ENCODE measurements around the gene C7orf25. TPM values are rescaled to one million over a fixed set of nuclear protein-coding genes. Genes with fewer than 3 reads are reported as not detected.

C7orf25 gene
- polyA plus RNA-seq (2011; rRNA removed) (3.7 and 4.2 TPM in 2 replicates), polyA plus RNA-seq (2017; fragmentation: RNase III; extraction: RNeasy Plus Mini Kit Qiagen cat#74134 plus additional on column Dnase treatment) (3.0 to 3.8 TPM (median 3.0 TPM) in 3 replicates), polyA minus RNA-seq (2011; rRNA and poly(A)+ RNA removed) (1.2 and 1.7 TPM in 2 replicates)
- 2.3 TPM in 2 replicates for polyA plus RNA-seq (2012; cell fraction: cytosol; rRNA removed)
- 1.00 and 1.4 TPM in 2 replicates for polyA plus RNA-seq (2012; cell fraction: nucleus; rRNA removed)

GRCh38 chr7:42911454-42912447 is at the start of gene C7orf25:
Gene C7orf25, minus strand, starts transcription at chr7:42912070. Its CDS starts 1,170 bp downstream, at chr7:42910900.
- ChIA-PET CTCF (interaction anchor here (0.8 to 2.2 kb wide), 7 partner anchors 13 to 972 kb away, joined by 3 to 7 read pairs (median 4); partner anchors contain the start of gene STK17A), POLR2A (interaction anchor here (0.7 to 4.5 kb wide), 4 partner anchors 13 to 337 kb away, joined by 3 to 23 read pairs (median 5); partner anchors contain the start of genes MRPL32 and PSMA2)
- peak within 1 kb of the TSS; percentile 79 for H3K4me3 ChIP-seq
- H3K4me2 ChIP-seq: peak within 1 kb of the TSS; percentile 84
- ATAC-seq (peak; percentile 93 to 96), DNase-seq (ENCODE audit: low read depth in 1 of 2, low spot score in 1 of 2) (peak; percentile 84 to 95), FAIRE-seq (no peak)
- H3K27ac ChIP-seq: peak within 1 kb of the TSS; percentile 87 to 95
- H3K4me1 ChIP-seq: peaks cover 13% of the 10 kb centered on the region
- no peaks in the 10 kb centered on the region for H3K9me3 ChIP-seq
- under 1% methylated on average over 17 of the region's 95 CpGs for WGBS (ENCODE audit: missing lambda C conversion rate)
- TF ChIP-seq ELK1 (IDR thresholded peaks at IDR 0.05; ENCODE audit: low read depth, low read length): no peak
- no peak for TF ChIP-seq RNF2 (IDR thresholded peaks at IDR 0.05; ENCODE audit: borderline replicate concordance, low read depth)
- no peak for TF ChIP-seq FOXS1 (CRISPR knock-in tag; IDR thresholded peaks at IDR 0.05)
- TF ChIP-seq MAZ (IDR thresholded peaks at IDR 0.05; ENCODE audit: borderline replicate concordance, low read depth, low read length): peak; percentile 70; the same call in 1 of the 2 replicates
- TF ChIP-seq BCL3 (IDR thresholded peaks at IDR 0.05): peak; percentile 47; the same call in 1 of the 3 replicates
- no peak; the same call in 1 of the 2 replicates for TF ChIP-seq PBX3 (IDR thresholded peaks at IDR 0.05)
- no peak for TF ChIP-seq REST (IDR thresholded peaks at IDR 0.05)
- TF ChIP-seq HDAC2 (IDR thresholded peaks at IDR 0.05): no peak
- no peak for TF ChIP-seq CBX2 (IDR thresholded peaks at IDR 0.05; ENCODE audit: borderline replicate concordance, low read depth)
- TF ChIP-seq HOXA7 (CRISPR knock-in tag; IDR thresholded peaks at IDR 0.05): no peak
- peak; percentile 49 to 88; a peak in 4 of 5 replicates for TF ChIP-seq JUN (IDR thresholded peaks at IDR 0.05)
- TF ChIP-seq E2F6 (IDR thresholded peaks at IDR 0.05; ENCODE audit: borderline replicate concordance, low read depth): peak; percentile 87
- no peak for TF ChIP-seq RFX5 (IDR thresholded peaks at IDR 0.05)
- TF ChIP-seq ZNF302 (CRISPR knock-in tag; IDR thresholded peaks at IDR 0.05): no peak
- no peak for TF ChIP-seq ESRRA (IDR thresholded peaks at IDR 0.05; ENCODE audit: borderline replicate concordance, low read length)
- TF ChIP-seq GATA3 (IDR thresholded peaks at IDR 0.05; ENCODE audit: borderline replicate concordance): no peak
- peak; percentile 96 for TF ChIP-seq USF2 (IDR thresholded peaks at IDR 0.05)
- TF ChIP-seq RCOR1 (IDR thresholded peaks at IDR 0.05; ENCODE audit: low read depth, low read length): no peak
- no peak for TF ChIP-seq HES2 (IDR thresholded peaks at IDR 0.05)
- TF ChIP-seq RARB (CRISPR knock-in tag; IDR thresholded peaks at IDR 0.05): no peak
- no peak for TF ChIP-seq FOSL2 (IDR thresholded peaks at IDR 0.05)
- no peak for TF ChIP-seq FOSL2 (CRISPR knock-in tag; IDR thresholded peaks at IDR 0.05)
- 0 out of 2 replicates have a peak, but pooled peaks have one; percentile 49 for TF ChIP-seq POLR2AphosphoS2 (conservative IDR thresholded peaks at IDR 0.05; ENCODE audit: low read length)
- no peak for TF ChIP-seq EP300 (IDR thresholded peaks at IDR 0.05)
- TF ChIP-seq MAX (IDR thresholded peaks at IDR 0.05): peak; percentile 85
- peak; percentile 43 for TF ChIP-seq POLR2A (IDR thresholded peaks at IDR 0.05; ENCODE audit: low read length)
- TF ChIP-seq JUNB (IDR thresholded peaks at IDR 0.05): no peak
- peak; percentile 55 for TF ChIP-seq PHF8 (IDR thresholded peaks at IDR 0.05; ENCODE audit: borderline replicate concordance, low read depth)
